ENCODE data around the gene IP6K3.
A peak's percentile ranks its signal among the peaks of the same experiment; 100 is the strongest.

IP6K3 gene

DNA sequence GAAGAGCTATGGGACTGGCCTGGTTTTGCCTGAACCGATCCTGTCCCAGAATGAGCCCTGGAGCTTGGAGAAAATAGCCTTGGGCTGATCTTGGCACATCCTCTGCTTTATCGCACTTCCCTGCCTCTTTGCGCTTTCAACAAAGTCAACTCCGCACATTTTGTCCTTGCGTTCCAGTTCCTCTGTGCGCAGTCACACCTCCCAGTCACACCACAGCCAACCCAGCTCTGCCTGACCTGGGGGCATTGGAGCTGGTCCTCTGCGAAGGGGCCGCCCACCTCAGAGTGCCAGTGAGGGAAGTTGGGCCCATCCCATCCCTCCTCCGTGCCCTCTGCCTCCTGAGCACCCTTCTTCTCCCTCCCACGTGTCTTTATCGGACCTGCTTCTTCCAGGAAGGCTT, 18.3 kb downstream of the IP6K3 start:
- in situ Hi-C loops (cut with MboI; ENCODE audit: low pct_unique_long_range_greater_than_20kb, low sequenced_read_pairs), result no loop called here
- no peak for DNase-seq

DNA sequence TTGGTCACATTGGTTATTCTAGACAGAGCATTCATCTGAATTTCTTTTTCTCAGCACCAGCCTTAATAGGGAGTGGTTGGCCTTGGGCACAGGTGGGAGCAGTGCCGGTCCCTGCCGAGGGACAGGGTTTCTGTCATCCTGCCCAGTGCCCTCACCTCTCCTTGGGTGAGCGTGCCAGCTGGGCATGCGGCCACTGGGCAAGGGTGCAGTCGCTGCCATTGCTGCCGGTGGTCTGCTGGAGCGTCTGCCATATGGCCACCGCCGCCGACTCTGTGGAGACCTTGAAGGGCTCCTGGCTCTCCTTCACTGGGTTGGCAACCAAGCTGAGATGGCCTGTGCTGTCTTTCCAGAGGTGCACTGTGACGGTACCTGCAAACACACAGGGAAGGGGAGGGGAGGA, 18.8 kb downstream of the IP6K3 start:
- no peak for DNase-seq
- in situ Hi-C loops (cut with MboI; ENCODE audit: low pct_unique_long_range_greater_than_20kb, low sequenced_read_pairs), result no loop called here

DNA sequence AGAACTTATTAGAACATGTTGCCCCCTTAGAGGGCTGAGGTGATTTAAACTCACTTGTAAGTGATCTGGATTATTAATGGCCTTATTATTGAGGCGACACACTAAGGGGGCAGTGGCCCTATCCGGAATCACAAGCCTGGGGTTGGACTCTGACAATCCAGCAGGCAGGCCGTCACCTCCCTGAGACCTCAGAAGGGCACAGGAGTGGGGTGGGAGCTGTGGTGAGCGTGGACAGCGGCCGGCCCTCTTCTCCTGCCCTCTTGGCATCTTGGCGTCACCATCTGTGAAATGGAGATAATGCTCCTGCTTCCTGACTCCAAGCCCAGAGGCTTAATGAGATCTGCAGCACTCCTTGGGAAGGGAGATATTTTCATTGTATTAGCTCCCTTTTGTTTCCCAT, 19.6 kb downstream of the IP6K3 start:
- no peak for DNase-seq
- in situ Hi-C loops (cut with MboI; ENCODE audit: low pct_unique_long_range_greater_than_20kb, low sequenced_read_pairs), result no loop called here

DNA sequence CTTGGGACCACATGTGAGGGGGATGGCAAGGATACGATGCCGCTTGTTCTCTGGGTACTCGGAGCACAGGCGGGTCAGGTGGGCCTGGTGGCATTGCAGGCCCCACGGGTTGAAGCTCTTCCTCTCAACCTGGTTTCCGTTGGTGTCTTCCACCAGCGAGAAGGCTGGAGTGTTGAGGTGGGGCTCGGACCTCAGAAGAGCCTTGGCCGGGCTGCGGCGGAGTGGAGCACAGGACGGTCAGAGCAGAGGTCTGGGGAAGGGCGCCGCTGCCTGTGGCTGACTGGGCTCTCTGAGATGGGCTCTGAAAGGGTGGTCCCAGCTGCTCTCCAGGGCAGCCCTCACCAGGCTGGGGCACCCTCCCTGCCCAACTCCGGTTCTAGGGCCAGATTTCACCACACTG, 20.0 kb downstream of the IP6K3 start:
- DNase-seq, result no peak
- in situ Hi-C loops (cut with MboI; ENCODE audit: low pct_unique_long_range_greater_than_20kb, low sequenced_read_pairs), result no loop called here

DNA sequence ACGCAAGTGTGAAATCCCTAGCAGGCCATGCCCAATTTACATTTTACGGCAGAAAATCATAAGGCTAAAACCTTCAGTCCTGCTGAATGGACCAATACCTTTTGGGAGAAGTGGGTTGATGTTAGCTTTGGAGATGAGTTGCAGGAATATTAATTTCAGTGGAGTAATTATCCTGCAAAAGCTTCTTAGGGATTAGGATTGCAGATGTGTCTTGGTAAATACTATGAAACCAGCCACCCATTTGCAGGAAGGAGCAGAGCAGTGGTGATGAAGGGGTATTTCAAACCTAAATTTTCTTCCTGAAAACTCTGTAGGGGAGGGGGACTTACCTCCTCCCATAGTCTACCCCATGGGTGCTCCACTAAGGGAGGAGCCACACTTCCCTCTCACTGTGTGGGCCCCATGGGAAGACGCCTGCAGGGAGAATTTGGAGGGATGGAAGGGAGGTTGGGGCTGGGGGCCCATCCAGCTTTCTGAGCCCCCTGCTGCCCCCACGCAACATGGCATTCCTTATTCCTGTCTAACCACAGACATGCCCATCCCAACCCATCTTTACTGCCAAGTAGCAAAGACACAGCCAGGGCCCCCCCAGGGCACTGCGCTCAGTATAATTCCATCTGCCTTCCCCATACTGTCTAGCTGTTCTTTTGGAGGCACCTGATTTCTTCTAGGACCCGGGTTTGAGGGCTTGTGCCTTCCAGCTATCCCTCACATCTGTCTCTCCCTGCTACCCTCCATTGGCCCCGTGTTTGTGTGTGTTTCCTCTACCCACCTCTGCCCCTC, 20.6 kb downstream of the IP6K3 start:
- no peak for DNase-seq
- in situ Hi-C loops (cut with MboI; ENCODE audit: low pct_unique_long_range_greater_than_20kb, low sequenced_read_pairs), result no loop called here

DNA sequence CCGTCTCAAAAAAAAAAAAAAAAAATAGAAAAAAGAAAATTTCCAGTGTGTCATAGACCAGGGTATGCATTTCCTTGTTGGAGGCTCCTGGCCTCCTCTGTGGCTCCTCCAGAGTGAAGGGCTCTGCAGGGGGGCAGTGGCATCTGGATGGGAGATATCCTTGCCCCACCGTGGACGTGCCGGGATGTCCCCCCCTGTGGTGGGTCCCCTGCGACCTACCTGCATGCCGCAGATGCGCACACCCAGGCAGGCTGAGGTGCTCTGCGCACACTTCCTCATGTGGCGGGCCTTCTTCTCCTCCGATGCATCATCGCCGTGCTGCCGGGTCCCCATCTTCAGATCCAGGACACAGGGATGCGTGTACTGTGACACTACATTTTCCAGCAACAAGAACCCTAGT, 21.5 kb downstream of the IP6K3 start:
- no peak for DNase-seq
- in situ Hi-C loops (cut with MboI; ENCODE audit: low pct_unique_long_range_greater_than_20kb, low sequenced_read_pairs), result no loop called here

DNA sequence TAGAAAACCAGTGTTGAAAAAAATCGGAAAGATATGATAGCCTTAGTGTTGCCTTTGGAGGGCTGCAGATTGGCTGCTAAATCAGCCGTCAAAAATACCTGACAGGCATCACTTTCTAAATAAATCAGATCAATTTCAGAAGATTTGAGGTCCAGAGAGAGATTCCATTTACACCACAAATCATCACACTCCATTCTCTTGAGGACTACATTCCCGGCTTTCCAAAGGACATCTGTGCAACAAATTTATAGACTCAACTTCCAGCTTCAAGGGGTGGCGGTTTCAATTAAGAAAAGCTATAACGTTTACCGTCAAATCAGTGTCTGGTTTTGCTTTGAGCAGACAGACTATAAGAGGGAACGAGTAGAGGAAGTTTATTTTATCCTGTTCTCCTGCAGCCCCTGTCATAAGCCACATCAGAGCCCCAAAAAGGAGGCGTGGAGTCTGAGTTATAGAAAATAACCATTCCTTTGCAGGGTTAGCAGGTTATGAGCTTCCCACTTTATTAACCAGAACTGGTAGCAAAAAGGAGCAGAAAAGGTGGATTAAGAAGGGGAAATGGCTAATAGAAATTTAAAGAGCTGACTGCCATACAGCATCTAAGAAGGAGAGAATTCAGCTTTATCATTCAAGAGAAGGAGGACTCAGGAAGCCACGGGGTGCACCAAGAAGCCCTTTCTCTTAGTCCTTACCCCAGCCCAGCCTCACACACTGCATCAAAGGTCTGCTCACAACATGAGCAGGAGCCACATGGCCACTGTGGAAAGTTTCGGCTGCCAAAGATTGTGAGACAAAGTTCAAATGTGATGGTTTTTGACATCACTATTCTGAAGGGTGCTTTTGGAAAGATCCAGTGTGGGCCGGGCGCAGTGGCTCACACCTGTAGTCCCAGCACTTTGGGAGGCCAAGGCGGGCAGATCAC, 22.3 kb downstream of the IP6K3 start:
- in situ Hi-C loops (cut with MboI; ENCODE audit: low pct_unique_long_range_greater_than_20kb, low sequenced_read_pairs), result no loop called here

DNA sequence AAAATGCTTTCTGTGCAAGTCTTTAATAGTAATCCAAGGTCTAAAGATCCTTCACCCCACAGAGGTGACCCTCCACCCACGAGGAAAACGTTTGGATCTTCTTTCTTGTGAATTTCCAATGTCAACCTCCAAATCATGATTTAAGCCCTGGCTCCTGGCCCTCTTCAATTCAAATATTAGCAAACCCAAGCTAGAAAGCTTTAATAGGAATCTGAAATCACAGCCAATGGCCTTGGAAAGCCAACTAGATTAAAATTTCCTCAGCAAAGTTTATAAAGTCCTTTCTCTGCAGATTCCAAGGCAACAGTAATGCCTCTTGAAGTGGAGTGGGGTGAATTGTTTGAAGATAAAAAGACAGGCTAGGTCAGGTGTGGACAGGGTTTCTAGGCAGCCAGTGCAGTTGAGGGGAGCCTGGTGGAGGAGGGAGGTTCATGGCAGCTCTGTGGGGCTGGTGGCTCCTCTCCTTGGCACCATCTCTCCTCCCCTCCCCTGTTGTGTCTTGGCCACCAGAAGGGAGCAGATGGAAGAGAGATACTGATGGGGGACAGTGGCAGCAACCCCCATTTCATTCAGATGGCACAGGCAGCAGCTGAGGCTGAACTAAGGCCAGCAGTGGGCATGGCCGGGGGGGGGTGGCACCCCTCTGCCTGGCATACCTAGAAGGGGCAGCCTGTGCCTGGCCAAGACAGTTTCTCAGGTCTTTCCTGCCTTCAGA, 23.2 kb downstream of the IP6K3 start:
- in situ Hi-C loops (cut with MboI; ENCODE audit: low pct_unique_long_range_greater_than_20kb, low sequenced_read_pairs), result no loop called here

More for the DNA sequence above, 22.3 kb downstream of the IP6K3 start:
- DNase-seq, result no peak

DNA sequence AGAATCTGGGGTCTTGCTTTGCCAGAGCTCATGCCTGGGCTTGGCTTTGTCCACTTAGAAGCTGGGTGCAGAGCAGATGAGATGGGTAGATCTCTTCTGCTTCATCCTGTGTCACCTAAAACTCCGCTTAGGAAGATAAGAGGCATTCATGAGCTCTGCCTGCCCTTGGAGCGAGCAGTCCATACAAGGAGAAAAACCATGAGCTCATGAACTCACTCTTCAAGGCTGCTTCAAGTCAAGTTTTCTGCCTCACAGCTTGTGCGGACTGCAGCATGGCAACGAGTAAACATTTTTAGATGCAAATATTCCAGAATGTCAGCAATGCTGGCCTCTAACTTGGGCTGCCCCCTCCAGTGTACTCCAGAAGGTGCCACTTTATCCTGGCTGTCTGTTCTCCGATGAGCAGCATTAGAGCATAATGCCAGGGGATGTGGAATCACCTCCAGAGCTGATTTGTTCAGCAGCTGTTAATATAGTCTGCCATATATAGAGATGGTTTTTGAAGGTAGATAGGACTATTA, 24.5 kb downstream of the IP6K3 start:
- in situ Hi-C loops (cut with MboI; ENCODE audit: low pct_unique_long_range_greater_than_20kb, low sequenced_read_pairs), result no loop called here
- no peak for DNase-seq

More for the DNA sequence above, 23.2 kb downstream of the IP6K3 start:
- no peak for DNase-seq

DNA sequence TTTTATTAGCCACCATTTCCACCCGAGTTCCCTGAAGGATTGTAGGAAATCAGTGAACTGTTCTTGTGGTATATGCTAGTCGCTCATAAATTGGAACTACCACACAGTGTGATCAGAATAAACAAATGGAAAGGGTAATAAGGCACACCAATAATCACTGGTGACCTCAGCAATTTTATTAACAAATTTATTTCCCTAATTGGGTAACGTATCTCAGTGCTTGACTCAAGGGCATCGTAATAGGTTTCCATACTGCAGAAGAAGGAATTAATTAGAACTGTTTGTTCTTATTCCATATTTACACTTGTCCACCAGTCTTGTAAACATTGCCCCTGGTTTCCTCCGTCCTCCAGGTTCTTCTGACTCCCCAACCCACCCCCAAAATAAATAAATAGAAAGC, 25.2 kb downstream of the IP6K3 start:
- in situ Hi-C loops (cut with MboI; ENCODE audit: low pct_unique_long_range_greater_than_20kb, low sequenced_read_pairs), result no loop called here
- DNase-seq, result no peak

DNA sequence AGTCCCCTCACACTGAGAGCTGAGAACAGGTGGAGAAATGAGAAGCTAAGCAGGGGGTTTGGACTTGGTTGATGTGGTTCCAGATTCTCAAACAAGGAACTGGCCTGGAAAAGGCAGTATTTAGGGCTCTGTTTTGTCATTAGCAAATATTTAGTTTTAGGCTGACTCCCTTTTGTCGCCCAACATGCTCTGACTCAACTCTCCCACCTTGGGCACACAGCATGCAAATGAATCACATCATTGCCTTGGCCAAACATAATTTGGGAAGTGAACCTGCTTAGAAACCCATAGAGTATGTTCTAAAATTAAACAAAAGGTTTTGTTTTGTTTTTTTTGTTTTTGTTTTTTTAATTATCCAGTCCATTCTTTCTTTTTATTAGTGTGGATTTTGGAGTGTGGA, 25.7 kb downstream of the IP6K3 start:
- DNase-seq, result no peak

DNA sequence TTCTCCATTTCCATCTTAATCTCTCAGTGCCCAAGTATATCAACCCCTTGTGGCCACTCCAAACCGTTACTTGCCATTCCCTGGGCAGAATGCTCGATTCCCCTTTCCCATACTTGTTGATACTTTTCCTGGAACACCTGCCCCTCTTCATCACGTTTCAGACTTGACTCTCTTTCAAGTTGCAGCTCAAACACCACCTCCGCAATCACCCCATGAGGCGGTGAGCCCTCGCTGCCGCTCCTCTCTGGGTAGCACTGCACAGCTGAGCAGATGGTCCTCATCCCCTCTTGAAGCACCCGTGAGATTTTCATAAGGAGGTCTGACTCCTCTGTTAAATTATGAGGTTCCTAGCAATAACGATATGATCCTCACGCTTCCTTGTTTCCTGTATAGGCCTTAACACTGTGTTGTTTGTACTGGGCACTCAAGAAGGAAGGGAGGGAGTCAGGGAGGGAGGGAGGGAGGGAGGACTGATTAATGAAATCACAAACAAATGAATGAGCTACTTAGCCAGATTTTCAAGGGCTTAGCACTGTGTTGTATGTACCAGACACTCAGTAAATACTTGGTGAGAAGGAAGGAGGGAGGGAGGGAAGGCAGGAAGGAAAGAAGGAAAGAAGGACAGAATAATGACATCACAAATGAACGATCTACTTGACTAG, 27.2 kb downstream of the IP6K3 start:
- in situ Hi-C loops (cut with MboI; ENCODE audit: low pct_unique_long_range_greater_than_20kb, low sequenced_read_pairs), result no loop called here
- DNase-seq, result no peak

More for the DNA sequence above, 25.7 kb downstream of the IP6K3 start:
- in situ Hi-C loops (cut with MboI; ENCODE audit: low pct_unique_long_range_greater_than_20kb, low sequenced_read_pairs), result no loop called here

DNA sequence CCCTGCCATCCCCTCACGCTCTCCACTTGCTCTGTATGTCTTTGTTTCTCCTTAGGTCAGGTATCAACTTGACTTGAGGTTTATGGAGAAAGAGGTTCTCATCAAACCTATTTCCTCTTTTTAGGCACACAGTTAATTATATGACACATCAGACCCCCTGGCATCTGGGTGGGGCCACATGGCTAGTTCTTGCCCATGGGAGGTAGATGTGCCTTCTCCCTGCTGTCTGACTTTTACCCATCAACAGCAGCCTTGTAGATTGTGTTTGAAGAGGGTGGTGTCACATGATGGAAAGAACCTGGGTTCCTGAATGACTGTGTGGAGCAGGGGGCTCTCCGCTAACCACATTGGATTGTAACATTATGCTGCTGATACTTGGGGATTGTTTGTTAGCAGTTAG, 28.0 kb downstream of the IP6K3 start:
- DNase-seq, result no peak
- in situ Hi-C loops (cut with MboI; ENCODE audit: low pct_unique_long_range_greater_than_20kb, low sequenced_read_pairs), result no loop called here

DNA sequence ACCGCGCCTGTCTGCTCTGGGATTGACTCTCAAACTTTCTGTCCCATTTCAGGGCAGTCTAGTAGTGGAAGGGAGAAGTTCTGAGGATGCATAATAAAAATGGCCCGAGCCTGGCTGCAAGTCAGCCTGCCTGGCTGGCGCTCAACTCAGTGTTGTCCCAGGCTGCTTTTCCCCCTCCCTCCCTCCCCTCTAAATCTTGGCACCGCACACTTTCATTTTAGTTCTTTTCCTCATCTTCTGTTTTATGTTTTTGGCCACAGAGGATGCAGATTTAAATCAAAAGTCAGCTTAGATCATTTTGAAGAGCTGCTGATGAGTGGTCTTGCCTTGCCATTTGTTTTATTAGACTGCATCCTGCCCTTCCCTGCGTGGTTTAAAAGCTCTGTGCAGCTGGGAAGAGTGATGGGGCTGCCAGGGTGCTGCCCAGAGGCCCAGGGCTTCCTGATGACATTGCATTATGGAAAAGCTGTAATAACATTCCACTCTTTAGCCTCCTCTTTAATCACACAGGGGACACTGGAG, 28.7 kb downstream of the IP6K3 start:
- in situ Hi-C loops (cut with MboI; ENCODE audit: low pct_unique_long_range_greater_than_20kb, low sequenced_read_pairs), result no loop called here
- DNase-seq, result no peak

DNA sequence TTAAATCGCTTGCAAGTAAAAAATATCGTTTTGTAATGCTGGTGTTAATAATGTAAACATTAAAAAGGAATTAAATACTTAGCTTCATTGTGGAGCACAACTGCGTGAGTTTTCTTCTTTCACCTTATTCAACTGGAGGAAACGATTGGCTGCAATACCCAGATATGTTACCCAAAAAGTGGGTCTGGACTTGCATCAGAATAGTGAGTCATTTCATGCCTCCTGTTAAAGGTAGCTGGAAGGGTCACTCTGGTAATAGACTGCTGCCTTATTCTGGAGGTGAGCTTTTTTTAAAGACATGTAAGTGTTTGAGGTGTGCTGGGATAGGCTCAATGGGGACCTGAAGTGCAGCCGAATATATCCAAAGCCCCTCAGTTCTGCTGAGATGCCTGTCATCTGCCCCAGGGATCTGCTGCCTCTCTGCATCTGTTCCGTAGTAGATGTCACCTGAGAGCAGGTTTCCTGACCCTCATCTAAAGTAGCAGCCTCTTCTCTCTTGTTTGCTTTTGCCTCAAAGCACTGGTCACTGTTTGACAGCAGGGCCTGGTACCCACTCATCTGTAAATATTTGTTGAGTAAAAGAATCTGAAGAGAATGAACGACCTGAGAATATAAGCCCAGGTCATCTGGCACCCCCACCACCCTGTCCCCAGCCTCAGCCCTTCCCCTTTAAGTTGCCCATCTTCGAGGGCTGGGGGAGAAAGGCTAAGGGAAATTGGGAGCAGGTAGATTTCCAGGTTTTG, 29.6 kb downstream of the IP6K3 start:
- in situ Hi-C loops (cut with MboI; ENCODE audit: low pct_unique_long_range_greater_than_20kb, low sequenced_read_pairs), result no loop called here
- DNase-seq, result no peak

DNA sequence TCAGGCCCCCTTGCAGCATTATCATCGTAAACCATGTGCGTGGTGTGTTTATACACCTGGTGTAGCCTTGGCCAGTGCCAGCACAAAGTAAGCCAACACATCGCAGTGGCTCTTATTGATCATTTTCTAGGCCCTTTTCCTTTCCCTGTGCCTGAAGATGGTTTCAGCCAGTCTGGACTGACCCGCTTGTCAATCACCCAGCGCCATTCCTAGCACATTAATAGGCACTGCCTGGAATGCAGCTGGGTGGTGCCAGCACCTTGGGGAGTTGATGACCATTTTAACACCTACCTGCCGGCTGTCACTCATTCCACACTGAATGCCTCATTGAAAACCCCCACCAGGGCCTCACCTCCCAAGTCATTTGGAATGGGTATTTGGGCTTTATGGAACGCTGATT, 30.3 kb downstream of the IP6K3 start:
- DNase-seq, result no peak
- in situ Hi-C loops (cut with MboI; ENCODE audit: low pct_unique_long_range_greater_than_20kb, low sequenced_read_pairs), result no loop called here

DNA sequence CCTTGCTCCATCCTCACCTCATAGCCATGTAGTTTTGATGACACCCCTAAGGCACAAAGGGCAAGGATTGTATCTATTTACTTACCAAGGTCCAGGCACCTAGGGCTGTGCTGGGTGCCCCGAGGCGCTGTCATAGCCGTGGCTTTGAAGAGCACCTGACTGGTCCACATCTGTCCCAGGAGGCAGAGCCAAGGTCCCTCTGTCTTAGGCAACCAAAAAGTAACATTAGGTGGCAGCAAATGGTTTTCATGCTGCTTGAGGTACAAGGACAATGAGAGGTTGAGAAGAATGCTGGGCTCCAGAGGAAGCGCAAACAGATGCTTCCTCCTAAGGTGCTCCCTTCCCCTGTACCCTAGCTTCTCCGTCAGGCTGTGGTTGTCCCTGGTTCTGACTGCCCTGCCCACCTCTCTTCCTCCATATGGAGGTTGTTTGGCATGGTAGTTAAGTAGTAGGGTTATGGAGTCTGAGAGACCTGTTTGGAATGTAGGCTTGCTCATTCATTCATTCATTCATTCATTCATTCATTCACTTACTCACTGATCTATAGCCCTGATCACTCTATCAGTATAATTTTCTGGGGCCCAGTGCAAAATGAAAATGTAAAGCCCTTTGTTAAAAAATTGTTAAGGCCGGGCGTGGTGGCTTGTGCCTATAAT, 32.2 kb downstream of the IP6K3 start:
- DNase-seq, result peak; percentile 40
- in situ Hi-C loops (cut with MboI; ENCODE audit: low pct_unique_long_range_greater_than_20kb, low sequenced_read_pairs), result no loop called here

DNA sequence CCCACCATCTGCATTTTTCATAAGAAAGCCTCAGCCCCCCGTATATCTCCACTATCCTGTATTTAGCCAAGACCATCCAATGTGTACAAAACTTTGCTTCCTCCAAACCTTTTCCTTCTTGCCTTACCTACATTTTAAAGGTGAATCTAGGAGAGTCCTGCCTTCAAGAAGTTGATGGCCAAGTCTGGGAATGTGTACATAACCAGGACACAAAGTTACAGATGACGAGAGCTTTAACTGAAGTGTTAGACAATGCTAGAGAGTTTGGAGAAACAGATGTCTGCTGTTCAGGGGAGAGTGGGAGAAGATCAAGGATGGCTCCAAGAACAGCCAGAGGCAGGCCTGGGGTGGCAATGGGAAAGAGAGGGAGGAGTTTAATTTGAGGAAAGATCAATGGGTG, 32.9 kb downstream of the IP6K3 start:
- DNase-seq, result no peak
- in situ Hi-C loops (cut with MboI; ENCODE audit: low pct_unique_long_range_greater_than_20kb, low sequenced_read_pairs), result no loop called here

Data from KBM-7 (cell line).